Erythroblast (primary cell): ENCODE results near the gene SCN8A.

ENCODE experiments used
- GATA1 ChIP-seq: IDR thresholded peaks from 2 replicates; pipeline ENCODE4 v1.6.1; 2011; ENCODE audit warnings: low read depth, mild to moderate bottlenecking, control low read depth, low read length, moderate library complexity
- POLR2A ChIP-seq: IDR thresholded peaks from 2 replicates; pipeline ENCODE4 v1.6.1; 2011; ENCODE audit warnings: mild to moderate bottlenecking, low read length

DNA sequence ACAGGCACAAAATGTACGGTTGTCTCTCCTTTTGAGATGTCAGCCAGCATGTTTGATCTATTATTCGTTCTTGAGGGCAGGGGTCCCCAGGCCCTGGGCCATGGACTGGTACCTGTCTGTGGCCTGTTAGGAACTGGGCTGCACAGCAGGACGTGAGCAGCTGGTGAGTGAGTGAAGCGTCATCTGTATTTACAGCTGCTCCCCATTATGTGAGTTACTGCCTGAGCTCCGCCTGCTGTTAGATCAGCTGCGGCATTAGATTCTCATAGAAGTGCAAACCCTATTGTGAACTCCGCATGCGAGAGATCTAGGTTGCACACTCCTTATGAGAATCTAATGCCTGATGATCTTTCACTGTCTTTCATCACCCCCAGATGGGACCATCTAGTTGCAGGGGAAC lies 41.4 kb upstream of the SCN8A start:
- TF ChIP-seq POLR2A, result no peak
- TF ChIP-seq GATA1, result no peak
